SK-N-SH (cell line): ENCODE data around the gene BCLAF3. TPM values are rescaled to one million over a fixed set of nuclear protein-coding genes. Genes with fewer than 3 reads are reported as not detected.

Experiments
- CTCF ChIA-PET: fragments of 300-600, 350-600 bp; formaldehyde crosslinking; extraction: SDS; loops from one replicate; lab custom pipeline; 2021; lab: Yijun Ruan, JAX
- POLR2A ChIA-PET: fragments of 350-600 bp; sonication (Branson Sonifier 250); formaldehyde crosslinking; extraction: SDS; loops from one replicate; lab custom pipeline; 2020; ENCODE audit warnings: antibody characterized with exemption, inconsistent platforms; lab: Yijun Ruan, JAX
- DNase-seq: peaks from one replicate; pipeline ENCODE4 v3.0.0; 2012
- H2AFZ ChIP-seq: fragments of 200-600 bp; sonication (generic); 2 replicates; pipeline ENCODE4 v1.8.1; 2016; ENCODE audit warnings: antibody characterized with exemption, mild to moderate bottlenecking, low read depth
- H3F3A ChIP-seq: fragments of 200-600 bp; sonication (generic); replicated peaks from 2 replicates; pipeline ENCODE3; 2016; ENCODE audit warnings: antibody characterized with exemption, mild to moderate bottlenecking; ENCODE audit not compliant: insufficient read depth
- H3K27ac ChIP-seq, 2 experiments: fragments of 200-500 bp in 1 of 2; fragments of 200-600 bp in 1 of 2; sonication (Bioruptor generic) in 1 of 2; sonication (generic), shearing (Covaris generic) in 1 of 2; 2 replicates each; pipeline versions ENCODE4 v1.5.1 to v1.6.1; 2014 to 2016; ENCODE audit warnings: low read depth in 2 of 2, inconsistent platforms in 1 of 2, low read length in 1 of 2, mild to moderate bottlenecking in 1 of 2, mixed read lengths in 1 of 2
- H3K27me3 ChIP-seq: fragments of 200-600 bp; sonication (generic), shearing (Covaris generic); 2 replicates; pipeline ENCODE4 v1.6.1; 2016; ENCODE audit warnings: mixed run types; ENCODE audit not compliant: insufficient read depth
- H3K36me3 ChIP-seq, 2 experiments: fragments of 200-500 bp in 1 of 2; fragments of 200-600 bp in 1 of 2; sonication (Bioruptor generic) in 1 of 2; sonication (generic) in 1 of 2; replicated peaks in 1 of 2; 2 replicates each; pipeline versions ENCODE3 to v1.5.1; 2014 to 2016; ENCODE audit warnings: low read length in 1 of 2, mild to moderate bottlenecking in 1 of 2; ENCODE audit not compliant: insufficient read depth in 2 of 2, control insufficient read depth in 1 of 2
- H3K4me1 ChIP-seq, 2 experiments: fragments of 200-500 bp in 1 of 2; fragments of 200-600 bp in 1 of 2; sonication (Bioruptor generic) in 1 of 2; sonication (generic), shearing (Covaris generic) in 1 of 2; 2 replicates each; pipeline versions ENCODE4 v1.5.1 to v1.6.1; 2014 to 2016; ENCODE audit warnings: low read depth in 1 of 2, low read length in 1 of 2, mixed run types in 1 of 2; ENCODE audit not compliant: insufficient read depth in 2 of 2, control insufficient read depth in 1 of 2
- H3K4me2 ChIP-seq: fragments of 200-600 bp; sonication (generic), shearing (Covaris generic); 2 replicates; pipeline ENCODE4 v1.6.1; 2017; ENCODE audit warnings: mixed run types
- H3K4me3 ChIP-seq, 2 experiments: fragments of 200-500 bp in 1 of 2; fragments of 200-600 bp in 1 of 2; sonication (Bioruptor generic) in 1 of 2; sonication (generic), shearing (Covaris generic) in 1 of 2; 2 replicates each; pipeline versions ENCODE4 v1.5.1 to v1.8.1; 2014 to 2016; ENCODE audit warnings: low read depth in 2 of 2, inconsistent platforms in 1 of 2, low read length in 1 of 2, mild to moderate bottlenecking in 1 of 2, mixed read lengths in 1 of 2, moderate library complexity in 1 of 2
- H3K79me2 ChIP-seq: fragments of 200-600 bp; sonication (generic); 2 replicates; pipeline ENCODE4 v1.8.1; 2017; ENCODE audit warnings: mild to moderate bottlenecking; ENCODE audit not compliant: insufficient read depth
- H3K9ac ChIP-seq: fragments of 200-600 bp; sonication (generic); 2 replicates; pipeline ENCODE4 v1.6.1; 2017; ENCODE audit warnings: mixed run types
- H3K9me2 ChIP-seq: fragments of 200-600 bp; sonication (generic); 2 replicates; pipeline ENCODE4 v1.6.1; 2017; ENCODE audit warnings: mixed run types
- H3K9me3 ChIP-seq: fragments of 200-600 bp; sonication (generic); 2 replicates; pipeline ENCODE4 v1.6.1; 2017; ENCODE audit warnings: mixed run types, mild to moderate bottlenecking, moderate library complexity
- H4K20me1 ChIP-seq: fragments of 200-600 bp; sonication (generic); 2 replicates; pipeline ENCODE4 v1.6.1; 2017; ENCODE audit warnings: mild to moderate bottlenecking, mixed run types; ENCODE audit not compliant: insufficient read depth
- CHD2 ChIP-seq: fragments of 150-350 bp; IDR thresholded peaks from 2 replicates; pipeline ENCODE4 v1.6.1; 2018; ENCODE audit warnings: low read length; ENCODE audit not compliant: partially characterized antibody
- GABPA ChIP-seq: IDR thresholded peaks from 2 replicates; pipeline ENCODE4 v1.4.0; 2012; ENCODE audit warnings: low read depth, mild to moderate bottlenecking
- GATA2 ChIP-seq: sonication (generic); formaldehyde crosslinking; IDR thresholded peaks from 2 replicates; pipeline ENCODE4 v1.5.0; 2020; ENCODE audit warnings: mild to moderate bottlenecking, missing genetic modification reagents
- MXI1 ChIP-seq: IDR thresholded peaks from 2 replicates; pipeline ENCODE4 v1.6.1; 2012; ENCODE audit warnings: mild to moderate bottlenecking, low read depth, low read length, improper control_type of control experiment
- POLR2AphosphoS5 ChIP-seq: IDR thresholded peaks from 2 replicates; pipeline ENCODE4 v1.6.1; 2012; ENCODE audit warnings: low read depth, low read length
- SMC3 ChIP-seq: IDR thresholded peaks from 2 replicates; pipeline ENCODE4 v1.6.1; 2012; ENCODE audit warnings: low read depth, low read length, improper control_type of control experiment
- TAF1 ChIP-seq: IDR thresholded peaks from 2 replicates; pipeline ENCODE4 v1.6.1; 2012; ENCODE audit warnings: low read depth, mild to moderate bottlenecking, low read length, moderate library complexity, borderline replicate concordance
- TCF12 ChIP-seq: IDR thresholded peaks from 2 replicates; pipeline ENCODE4 v1.4.0; 2012
- YY1 ChIP-seq: IDR thresholded peaks from 2 replicates; pipeline ENCODE4 v1.4.0; 2012; ENCODE audit warnings: low read depth, mild to moderate bottlenecking
- WGBS: methylation state at CpG from one replicate; pipeline ENCODE4 v1.1.6; 2017; ENCODE audit warnings: low lambda C conversion rate; 5-methylcytosine and 5-hydroxymethylcytosine counted together
- polyA plus RNA-seq, 3 experiments: library from polyadenylated mRNA; depleted of rRNA; stranded (reverse); fragments of >200 nt; gene quantifications; 2 replicates each; pipeline ENCODE4 v1.2.3, GENCODE V29; 2012
- TF ChIP-seq, protein P1 (sequence below): IDR thresholded peaks from 2 replicates; pipeline ENCODE4 v1.6.1; 2012; ENCODE audit warnings: mild to moderate bottlenecking, low read depth, low read length, moderate library complexity
- TF ChIP-seq, protein P2 (sequence below): fragments of 150-350 bp; IDR thresholded peaks from 2 replicates; pipeline ENCODE4 v1.6.1; 2016; ENCODE audit warnings: mild to moderate bottlenecking, low read depth, low read length
- TF ChIP-seq, protein P3 (sequence below): IDR thresholded peaks from 2 replicates; pipeline ENCODE4 v1.4.0; 2012; ENCODE audit warnings: low read depth

Gene BCLAF3
- polyA plus RNA-seq, 1 of the 3 experiments (the other 2 are of a cell fraction): 1.1 TPM

DNA sequence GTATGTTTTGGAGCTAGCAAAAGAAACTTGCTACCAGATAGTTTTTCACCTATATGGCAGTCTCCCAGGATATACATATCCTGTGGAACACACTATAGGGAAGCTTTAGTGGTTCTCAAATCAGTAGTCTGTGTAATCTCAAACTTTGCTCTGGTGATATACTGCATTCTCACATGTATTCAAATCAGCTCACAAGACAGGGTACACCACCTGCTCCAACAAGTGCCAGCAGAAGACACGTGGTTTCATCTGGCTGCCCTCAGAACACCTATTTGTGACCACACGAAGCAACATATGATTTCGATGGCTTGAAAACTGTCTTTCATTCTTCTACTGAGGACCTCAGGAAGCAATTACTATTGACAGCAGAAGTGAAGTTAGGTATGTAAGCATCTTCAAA, 37.7 kb downstream of the BCLAF3 start:
- H3K4me2 ChIP-seq: no peak overlapping the region
- CTCF ChIA-PET: interaction anchor here (0.9 to 1.2 kb wide), 2 partner anchors 18 to 48 kb away, joined by 3 read pairs; no protein-coding TSS in a partner anchor
- WGBS: 46% methylated on average over 3 of the region's 3 CpGs

DNA sequence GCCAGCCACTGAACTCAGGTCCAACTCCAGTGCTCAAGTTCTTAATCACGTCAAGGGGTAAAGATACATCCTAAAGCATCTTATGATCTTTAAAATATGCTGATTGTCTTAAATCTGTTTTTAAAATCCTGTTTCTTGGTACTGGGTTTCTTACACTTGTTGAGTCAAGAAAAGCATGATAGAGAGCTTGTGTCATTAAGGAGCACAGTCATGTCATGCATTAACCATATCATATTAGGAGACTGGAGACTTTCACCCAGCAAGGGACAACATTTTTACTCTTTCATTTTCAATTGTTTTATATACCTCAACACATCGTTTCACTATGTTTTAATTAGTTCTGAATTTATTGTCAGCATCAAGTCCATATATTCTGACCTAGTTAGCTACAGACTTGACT, 41.5 kb downstream of the BCLAF3 start:
- no peaks in the 10 kb centered on the region for H3K79me2 ChIP-seq
- H3K9me2 ChIP-seq: no peaks in the 10 kb centered on the region
- TF ChIP-seq, protein P1, sequence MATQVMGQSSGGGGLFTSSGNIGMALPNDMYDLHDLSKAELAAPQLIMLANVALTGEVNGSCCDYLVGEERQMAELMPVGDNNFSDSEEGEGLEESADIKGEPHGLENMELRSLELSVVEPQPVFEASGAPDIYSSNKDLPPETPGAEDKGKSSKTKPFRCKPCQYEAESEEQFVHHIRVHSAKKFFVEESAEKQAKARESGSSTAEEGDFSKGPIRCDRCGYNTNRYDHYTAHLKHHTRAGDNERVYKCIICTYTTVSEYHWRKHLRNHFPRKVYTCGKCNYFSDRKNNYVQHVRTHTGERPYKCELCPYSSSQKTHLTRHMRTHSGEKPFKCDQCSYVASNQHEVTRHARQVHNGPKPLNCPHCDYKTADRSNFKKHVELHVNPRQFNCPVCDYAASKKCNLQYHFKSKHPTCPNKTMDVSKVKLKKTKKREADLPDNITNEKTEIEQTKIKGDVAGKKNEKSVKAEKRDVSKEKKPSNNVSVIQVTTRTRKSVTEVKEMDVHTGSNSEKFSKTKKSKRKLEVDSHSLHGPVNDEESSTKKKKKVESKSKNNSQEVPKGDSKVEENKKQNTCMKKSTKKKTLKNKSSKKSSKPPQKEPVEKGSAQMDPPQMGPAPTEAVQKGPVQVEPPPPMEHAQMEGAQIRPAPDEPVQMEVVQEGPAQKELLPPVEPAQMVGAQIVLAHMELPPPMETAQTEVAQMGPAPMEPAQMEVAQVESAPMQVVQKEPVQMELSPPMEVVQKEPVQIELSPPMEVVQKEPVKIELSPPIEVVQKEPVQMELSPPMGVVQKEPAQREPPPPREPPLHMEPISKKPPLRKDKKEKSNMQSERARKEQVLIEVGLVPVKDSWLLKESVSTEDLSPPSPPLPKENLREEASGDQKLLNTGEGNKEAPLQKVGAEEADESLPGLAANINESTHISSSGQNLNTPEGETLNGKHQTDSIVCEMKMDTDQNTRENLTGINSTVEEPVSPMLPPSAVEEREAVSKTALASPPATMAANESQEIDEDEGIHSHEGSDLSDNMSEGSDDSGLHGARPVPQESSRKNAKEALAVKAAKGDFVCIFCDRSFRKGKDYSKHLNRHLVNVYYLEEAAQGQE: no peak
- no peak for TF ChIP-seq TCF12
- no peak for TF ChIP-seq YY1
- TF ChIP-seq, all 33 proteins: peak for 0
- 51% methylated on average over 2 of the region's 2 CpGs for WGBS
- Histone ChIP-seq H3K9ac (no peak overlapping the region), H3K27ac (no peak overlapping the region), H3K4me1 (no peaks in the 10 kb centered on the region), H3K4me2 (no peak overlapping the region), H3F3A (peaks cover 1% of the 10 kb centered on the region), H4K20me1 (no peaks in the 10 kb centered on the region), H3K9me3 (no peaks in the 10 kb centered on the region), H3K36me3 (peaks cover 5 to 10% of the 10 kb centered on the region in 2 experiments), H3K4me3 (no peak overlapping the region), H3K27me3 (no peaks in the 10 kb centered on the region), H2AFZ (no peak overlapping the region)
- no peak for DNase-seq
- CTCF ChIA-PET: interaction anchor here (0.9 to 1.0 kb wide), 2 partner anchors 10 to 45 kb away, joined by 3 read pairs; no protein-coding TSS in a partner anchor
- POLR2A ChIA-PET: no interaction called here

More for the DNA sequence above, 37.7 kb downstream of the BCLAF3 start:
- Histone ChIP-seq H3K4me3 (no peak overlapping the region), H3K9me3 (no peaks in the 10 kb centered on the region), H2AFZ (no peak overlapping the region), H3K27ac (no peak overlapping the region), H3F3A (peaks cover 3% of the 10 kb centered on the region), H3K27me3 (no peaks in the 10 kb centered on the region), H3K9ac (no peak overlapping the region), H3K9me2 (no peaks in the 10 kb centered on the region), H4K20me1 (0 out of 2 replicates have a peak, but pooled peaks cover 4% of the 10 kb centered on the region), H3K4me1 (no peaks in the 10 kb centered on the region; a peak in 1 of 4 replicates), H3K79me2 (no peaks in the 10 kb centered on the region), H3K36me3 (peaks cover 6 to 8% of the 10 kb centered on the region in 2 experiments)
- no peak for TF ChIP-seq MXI1
- no peak for TF ChIP-seq TAF1
- TF ChIP-seq POLR2AphosphoS5: no peak
- POLR2A ChIA-PET: no interaction called here
- DNase-seq: no peak

DNA sequence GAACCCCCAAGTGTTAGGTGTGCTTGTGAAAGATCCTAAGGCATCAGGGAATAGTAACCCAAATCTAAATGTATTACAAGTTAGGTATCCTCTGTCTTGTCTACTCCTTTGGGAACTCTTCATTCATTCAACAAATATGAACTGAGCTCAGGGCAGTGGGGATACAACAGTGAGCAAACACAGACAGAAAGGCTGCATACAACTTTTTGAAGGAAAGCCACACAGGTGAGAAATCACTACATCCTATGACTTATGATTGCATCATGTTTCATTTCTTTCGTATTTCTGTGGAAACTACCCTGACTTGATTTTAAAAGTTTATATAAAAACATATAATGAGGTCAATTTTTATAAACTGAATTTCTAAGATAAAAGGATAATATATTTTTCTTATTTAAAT, 43.2 kb downstream of the BCLAF3 start:
- ChIA-PET CTCF (no interaction called here), POLR2A (no interaction called here)
- Histone ChIP-seq H3K9me2 (no peaks in the 10 kb centered on the region), H3K4me2 (no peak overlapping the region), H3F3A (no peaks in the 10 kb centered on the region), H3K36me3 (peaks cover 0 to 6% of the 10 kb centered on the region in 2 experiments), H3K79me2 (no peaks in the 10 kb centered on the region), H4K20me1 (no peaks in the 10 kb centered on the region), H3K4me1 (no peaks in the 10 kb centered on the region), H3K27ac (no peak overlapping the region), H3K27me3 (no peaks in the 10 kb centered on the region), H3K4me3 (no peak overlapping the region), H3K9ac (no peak overlapping the region), H2AFZ (no peak overlapping the region), H3K9me3 (no peaks in the 10 kb centered on the region)
- 58% methylated on average over 1 of the region's 1 CpG for WGBS
- no peak for DNase-seq
- TF ChIP-seq CHD2 (no peak), SMC3 (no peak), GATA2 (CRISPR knock-in tag) (no peak), TCF12 (no peak), GABPA (no peak)
- TF ChIP-seq, protein P2, sequence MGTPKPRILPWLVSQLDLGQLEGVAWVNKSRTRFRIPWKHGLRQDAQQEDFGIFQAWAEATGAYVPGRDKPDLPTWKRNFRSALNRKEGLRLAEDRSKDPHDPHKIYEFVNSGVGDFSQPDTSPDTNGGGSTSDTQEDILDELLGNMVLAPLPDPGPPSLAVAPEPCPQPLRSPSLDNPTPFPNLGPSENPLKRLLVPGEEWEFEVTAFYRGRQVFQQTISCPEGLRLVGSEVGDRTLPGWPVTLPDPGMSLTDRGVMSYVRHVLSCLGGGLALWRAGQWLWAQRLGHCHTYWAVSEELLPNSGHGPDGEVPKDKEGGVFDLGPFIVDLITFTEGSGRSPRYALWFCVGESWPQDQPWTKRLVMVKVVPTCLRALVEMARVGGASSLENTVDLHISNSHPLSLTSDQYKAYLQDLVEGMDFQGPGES: no peak
- TF ChIP-seq, protein P3, sequence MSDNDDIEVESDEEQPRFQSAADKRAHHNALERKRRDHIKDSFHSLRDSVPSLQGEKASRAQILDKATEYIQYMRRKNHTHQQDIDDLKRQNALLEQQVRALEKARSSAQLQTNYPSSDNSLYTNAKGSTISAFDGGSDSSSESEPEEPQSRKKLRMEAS: no peak
